HG02610 (cell line): ENCODE measurements around the gene RUNX3.

ENCODE experiments used
- ATAC-seq: cut with Tn5 transposase; IDR thresholded peaks from one replicate; pipeline ENCODE4 v1.9.1; 2021; ENCODE audit warnings: mild to moderate bottlenecking, moderate library complexity; ENCODE audit not compliant: unreplicated experiment

Gene RUNX3

GRCh38 chr1:24867084-24867870 lies 62.8 kb downstream of the RUNX3 start:
- no peak for ATAC-seq

- no peak for ATAC-seq
Observed at GRCh38 chr1:24866211-24867083, 63.6 kb downstream of the RUNX3 start.

- no peak for ATAC-seq
Observed at GRCh38 chr1:24865587-24865986, 64.5 kb downstream of the RUNX3 start.

GRCh38 chr1:24865168-24865567 lies 64.9 kb downstream of the RUNX3 start:
- ATAC-seq: no peak

- no peak for ATAC-seq
Observed at GRCh38 chr1:24864370-24864777, 65.7 kb downstream of the RUNX3 start.

- no peak for ATAC-seq
Observed at GRCh38 chr1:24862775-24863483, 67.1 kb downstream of the RUNX3 start.

GRCh38 chr1:24861821-24862727 lies 68.0 kb downstream of the RUNX3 start:
- ATAC-seq: no peak

- no peak for ATAC-seq
Observed at GRCh38 chr1:24860841-24861240, 69.2 kb downstream of the RUNX3 start.

- no peak for ATAC-seq
Observed at GRCh38 chr1:24859063-24860010, 70.7 kb downstream of the RUNX3 start.

GRCh38 chr1:24858277-24858676 lies 71.8 kb downstream of the RUNX3 start:
- ATAC-seq: no peak

GRCh38 chr1:24857507-24858133 lies 72.5 kb downstream of the RUNX3 start:
- no peak for ATAC-seq

- no peak for ATAC-seq
Observed at GRCh38 chr1:24856787-24857506, 73.1 kb downstream of the RUNX3 start.

GRCh38 chr1:24855474-24855873 lies 74.6 kb downstream of the RUNX3 start:
- no peak for ATAC-seq

GRCh38 chr1:24853649-24854048 lies 76.4 kb downstream of the RUNX3 start:
- no peak for ATAC-seq

GRCh38 chr1:24850328-24850920 lies 79.7 kb downstream of the RUNX3 start:
- ATAC-seq: no peak

GRCh38 chr1:24849672-24850295 lies 80.3 kb downstream of the RUNX3 start:
- ATAC-seq: no peak
